Heart left ventricle (tissue), 16 donors: ENCODE results near the gene SH3BP5L. TPM values are rescaled to one million over a fixed set of nuclear protein-coding genes. Genes with fewer than 3 reads are reported as not detected.

Experiments used
- ATAC-seq, 4 donors: fragments of 200-7000 bp; cut with Tn5 transposase; one replicate each; pipeline ENCODE4 v1.9.1; 2020 to 2022; ENCODE audit warnings: moderate library complexity in 4 of 4, mild to moderate bottlenecking in 3 of 4, moderate number of reproducible peaks in 1 of 4
- DNase-seq, 5 donors: peaks; one replicate each; pipeline ENCODE4 v3.0.0-alpha.2; 2020
- H3K27ac ChIP-seq, 12 donors: fragments of 200-600 bp; sonication (generic) in 4 of 12; one replicate each; pipeline versions ENCODE4 v1.5.0 to v1.8.0; 2016 to 2022; ENCODE audit warnings: mild to moderate bottlenecking in 2 of 12
- H3K27me3 ChIP-seq, 9 donors: fragments of 200-600 bp; sonication (generic) in 2 of 9; one replicate each; pipeline versions ENCODE4 v1.5.1 to v1.8.0; 2016 to 2022; ENCODE audit warnings: mild to moderate bottlenecking in 3 of 9
- H3K36me3 ChIP-seq, 9 donors: fragments of 200-600 bp; sonication (generic) in 2 of 9; one replicate each; pipeline versions ENCODE4 v1.5.0 to v1.8.0; 2018 to 2022; ENCODE audit warnings: mild to moderate bottlenecking in 2 of 9
- H3K4me1 ChIP-seq, 12 donors: fragments of 200-600 bp; sonication (generic) in 4 of 12; one replicate each; pipeline versions ENCODE4 v1.5.0 to v1.8.0; 2016 to 2022; ENCODE audit warnings: mild to moderate bottlenecking in 3 of 12
- H3K4me3 ChIP-seq, 12 donors: fragments of 200-600 bp; sonication (generic) in 4 of 12; one replicate each; pipeline versions ENCODE4 v1.5.0 to v1.8.0; 2017 to 2022; ENCODE audit warnings: mild to moderate bottlenecking in 9 of 12, moderate library complexity in 4 of 12
- H3K9me3 ChIP-seq, 12 donors: fragments of 200-600 bp; sonication (generic) in 4 of 12; one replicate each; pipeline versions ENCODE4 v1.5.0 to v1.8.0; 2016 to 2022; ENCODE audit warnings: mild to moderate bottlenecking in 1 of 12
- CTCF ChIP-seq, 12 donors: fragments of 200-600 bp; sonication (generic) in 4 of 12; IDR thresholded peaks; one replicate each; pipeline versions ENCODE4 v1.5.0 to v1.8.0; 2018 to 2022; ENCODE audit warnings: antibody characterized with exemption in 12 of 12, mild to moderate bottlenecking in 5 of 12
- POLR2A ChIP-seq, 2 donors: fragments of 450-650 bp; IDR thresholded peaks; one replicate each; pipeline ENCODE4 v1.6.1; 2017; ENCODE audit warnings: antibody characterized with exemption in 2 of 2, mild to moderate bottlenecking in 2 of 2, moderate library complexity in 2 of 2
- WGBS, 4 donors: extraction: QIAGEN DNeasy Blood & Tissue Kit in 2 of 4; methylation state at CpG; one replicate each; pipeline versions ENCODE4 v1.1.5 to v1.1.7; 2013 to 2018; 5-methylcytosine and 5-hydroxymethylcytosine counted together
- intact Hi-C, 10 donors: fragments of 100-400 bp; cut with DNase I; formaldehyde crosslinking; loops; one replicate each; pipeline versions ENCODE4 v1.11.1 to v1.14.2; 2022
- polyA plus RNA-seq, 2 donors: library from polyadenylated mRNA; stranded (reverse); fragments of 200-250 nt; gene quantifications; one replicate each; pipeline ENCODE4 v1.2.3, GENCODE V29; 2013
- total RNA-seq, 9 donors: library from RNA; depleted of rRNA in 2 of 9; stranded (reverse); fragments of >200 nt in 2 of 9; fragmentation: NEBNext Ultra II Directional in 3 of 9; extraction: Animal tissue kit (Norgen Biotek cat#: 25700) in 3 of 9; gene quantifications; one replicate each; pipeline versions ENCODE4 v1.1.0 to v1.2.4, GENCODE V29; 2016 to 2023
- donor health status: ischemic (EF 13 %, LVEDD 7.1; RV severe dilation, severe dysfunction).
- donor health status: healthy with polysubstance abuse.
- donor health status: DM: no; HTN: yes; CAD: no.
- donor health status: DM: no; HTN: no; CAD: no.
- donor health status: ischemic (EF 25% LVEDD 6.9; RV normal size, moderate dysfunction).
- donor health status: ischemic (EF 25% LVEDD 5.7; RV mildly dilated, moderate dysfunction).
- donor health status: healthy.
- donor health status: DM: yes; HTN: yes; CAD: no.
- donor health status: ischemic (EF 35%, LVEDD 5.7; RV mildly dilated, moderate dysfunction).
- donor health status: nonischemic (EF 11% LVEDD 7.7; RV severe dilation, severe dysfunction).
- donor health status: DM: yes; HTN: yes; CAD: no.
- donor health status: PGD.
- donor health status: ischemic (EF 29% LVEDD 5.4; RV normal size, mild dysfunction).
- donor health status: nonischemic (EF 23%, LVEDD 6.1; RV moderate dilation, normal function).

Gene SH3BP5L
- total and polyA plus RNA-seq, 11 donors: 15.8 to 51.1 (median 19.3) TPM

GRCh38 chr1:248818505-248819374, 7.0 kb downstream of the SH3BP5L start:
- TF ChIP-seq POLR2A (IDR thresholded peaks at IDR 0.05) (no peak), CTCF (IDR thresholded peaks at IDR 0.05) (no peak)
- Histone ChIP-seq H3K9me3 (no peaks in the 10 kb centered on the region), H3K27me3 (no peaks in the 10 kb centered on the region), H3K36me3 (peaks cover 0 to 71% (median 54%) of the 10 kb centered on the region in 9 donors), H3K27ac (no peak overlapping the region), H3K4me3 (no peak overlapping the region), H3K4me1 (peaks cover 5 to 68% (median 41%) of the 10 kb centered on the region in 12 donors)
- intact Hi-C loops: no loop called here
- DNase-seq (no peak), ATAC-seq (peak in 1 of 4 donors; percentile 5)
- WGBS, 4 donors: 59 to 71% (median 65%) methylated on average over 5 of the region's 5 CpGs

DNA sequence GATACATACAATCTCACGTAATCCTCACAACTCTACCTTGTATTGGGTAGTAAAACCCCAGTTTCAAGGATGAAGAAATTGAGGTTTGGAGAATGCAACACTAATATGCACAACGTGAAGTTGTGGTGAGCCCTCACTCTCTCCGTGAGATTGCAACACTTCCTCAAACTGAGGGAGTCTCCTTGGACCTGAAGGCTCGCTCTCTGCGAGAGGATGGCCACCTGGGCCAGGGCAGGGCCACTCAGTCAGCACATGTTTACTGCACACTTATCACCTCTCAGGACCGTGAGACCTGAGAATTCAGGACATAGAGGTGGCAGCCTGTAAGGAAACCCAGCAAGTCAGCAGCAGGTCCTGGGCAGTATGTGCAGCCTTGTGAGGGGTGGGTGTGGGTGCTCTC, 8.7 kb downstream of the SH3BP5L start:
- WGBS, 4 donors: 83 to 86% (median 86%) methylated on average over 6 of the region's 6 CpGs
- DNase-seq: no peak
- Histone ChIP-seq H3K9me3 (no peaks in the 10 kb centered on the region), H3K27ac (peak overlapping the region in 1 of 12 donors; percentile 37), H3K27me3 (no peaks in the 10 kb centered on the region), H3K4me1 (peaks cover 0 to 51% (median 24%) of the 10 kb centered on the region in 12 donors), H3K36me3 (peaks cover 0 to 77% (median 57%) of the 10 kb centered on the region in 9 donors), H3K4me3 (no peak overlapping the region)
- intact Hi-C loops: no loop called here
- TF ChIP-seq POLR2A (IDR thresholded peaks at IDR 0.05): no peak
- TF ChIP-seq CTCF (IDR thresholded peaks at IDR 0.05): no peak
- peak in 1 of 4 donors; percentile 40 for ATAC-seq

GRCh38 chr1:248816042-248816851, 9.5 kb downstream of the SH3BP5L start:
- Histone ChIP-seq H3K36me3 (peaks cover 0 to 82% (median 65%) of the 10 kb centered on the region in 9 donors), H3K27me3 (no peaks in the 10 kb centered on the region), H3K27ac (peak overlapping the region in 1 of 12 donors; percentile 37), H3K4me3 (no peak overlapping the region), H3K4me1 (peaks cover 0 to 50% (median 19%) of the 10 kb centered on the region in 12 donors), H3K9me3 (no peaks in the 10 kb centered on the region)
- ATAC-seq (no peak), DNase-seq (no peak)
- no peak for TF ChIP-seq CTCF (IDR thresholded peaks at IDR 0.05)
- no peak for TF ChIP-seq POLR2A (IDR thresholded peaks at IDR 0.05)
- intact Hi-C loops: no loop called here
- WGBS, 4 donors: 85 to 92% (median 89%) methylated on average over 13 of the region's 13 CpGs
